ENCODE results near the gene NOP9. TPM values are rescaled to one million over a fixed set of nuclear protein-coding genes. Genes with fewer than 3 reads are reported as not detected.

NOP9 gene
- total RNA-seq, 1 donor from 2014 or later, result 23.5 TPM

DNA sequence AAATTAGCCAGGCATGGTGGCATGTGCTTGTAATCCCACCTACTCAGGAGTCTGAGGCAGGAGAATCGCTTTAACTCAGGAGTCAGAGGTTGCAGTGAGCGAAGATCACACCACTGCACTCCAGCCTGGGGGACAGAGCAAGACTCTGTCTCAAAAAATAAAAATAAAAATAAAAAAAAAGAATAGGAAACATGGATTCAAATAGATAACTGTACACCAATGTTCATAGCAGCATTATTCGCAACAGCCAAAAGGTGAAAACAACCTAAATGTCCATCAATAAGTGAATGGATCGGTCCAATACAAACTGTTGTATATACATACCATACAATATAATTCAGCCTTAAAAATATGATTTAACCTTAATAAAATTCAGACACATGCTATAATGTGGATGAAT lies 43.2 kb downstream of the NOP9 start:
- peaks cover 5% of the 10 kb centered on the region for H3K4me1 Mint-ChIP-seq (ENCODE audit: low read depth, unreplicated experiment)
- Histone ChIP-seq H3K4me2 (ENCODE audit: low read length) (no peak overlapping the region), H3K27me3 (ENCODE audit: insufficient read depth, low read length) (peaks cover 46% of the 10 kb centered on the region), H3K9ac (ENCODE audit: low read length) (no peak overlapping the region), H4K20me1 (ENCODE audit: insufficient read depth, low read length) (no peaks in the 10 kb centered on the region), H3K9me3 (ENCODE audit: insufficient read depth, low read depth, low read length) (no peaks in the 10 kb centered on the region), H2AFZ (ENCODE audit: low read depth, low read length) (no peak overlapping the region), H3K79me2 (ENCODE audit: insufficient read depth, low read length) (no peaks in the 10 kb centered on the region), H3K4me3 (ENCODE audit: insufficient read depth, low read depth, low read length) (no peak overlapping the region), H3K36me3 (ENCODE audit: insufficient read depth, low read length) (no peaks in the 10 kb centered on the region), H3K4me1 (ENCODE audit: insufficient read depth, low read length) (no peaks in the 10 kb centered on the region), H3K27ac (ENCODE audit: low read depth, low read length) (no peak overlapping the region)
- H3K27me3 Mint-ChIP-seq (ENCODE audit: low read depth, unreplicated experiment), result peaks cover 55% of the 10 kb centered on the region
- H3K4me3 Mint-ChIP-seq (ENCODE audit: unreplicated experiment), result no peak overlapping the region
- TF ChIP-seq, protein P1, sequence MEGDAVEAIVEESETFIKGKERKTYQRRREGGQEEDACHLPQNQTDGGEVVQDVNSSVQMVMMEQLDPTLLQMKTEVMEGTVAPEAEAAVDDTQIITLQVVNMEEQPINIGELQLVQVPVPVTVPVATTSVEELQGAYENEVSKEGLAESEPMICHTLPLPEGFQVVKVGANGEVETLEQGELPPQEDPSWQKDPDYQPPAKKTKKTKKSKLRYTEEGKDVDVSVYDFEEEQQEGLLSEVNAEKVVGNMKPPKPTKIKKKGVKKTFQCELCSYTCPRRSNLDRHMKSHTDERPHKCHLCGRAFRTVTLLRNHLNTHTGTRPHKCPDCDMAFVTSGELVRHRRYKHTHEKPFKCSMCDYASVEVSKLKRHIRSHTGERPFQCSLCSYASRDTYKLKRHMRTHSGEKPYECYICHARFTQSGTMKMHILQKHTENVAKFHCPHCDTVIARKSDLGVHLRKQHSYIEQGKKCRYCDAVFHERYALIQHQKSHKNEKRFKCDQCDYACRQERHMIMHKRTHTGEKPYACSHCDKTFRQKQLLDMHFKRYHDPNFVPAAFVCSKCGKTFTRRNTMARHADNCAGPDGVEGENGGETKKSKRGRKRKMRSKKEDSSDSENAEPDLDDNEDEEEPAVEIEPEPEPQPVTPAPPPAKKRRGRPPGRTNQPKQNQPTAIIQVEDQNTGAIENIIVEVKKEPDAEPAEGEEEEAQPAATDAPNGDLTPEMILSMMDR (IDR thresholded peaks at IDR 0.05; ENCODE audit: insufficient read depth, low read depth, low read length), result no peak
- TF ChIP-seq EZH2 (IDR thresholded peaks at IDR 0.05; ENCODE audit: insufficient read depth, low read length), result no peak
- FAIRE-seq (no peak), DNase-seq (ENCODE audit: low read depth) (no peak)
- H3K36me3 Mint-ChIP-seq (ENCODE audit: low read depth, unreplicated experiment), result peaks cover under 1% of the 10 kb centered on the region
- H3K27ac Mint-ChIP-seq (ENCODE audit: unreplicated experiment), result no peak overlapping the region
- peaks cover 3% of the 10 kb centered on the region for H3K9me3 Mint-ChIP-seq (ENCODE audit: unreplicated experiment)

DNA sequence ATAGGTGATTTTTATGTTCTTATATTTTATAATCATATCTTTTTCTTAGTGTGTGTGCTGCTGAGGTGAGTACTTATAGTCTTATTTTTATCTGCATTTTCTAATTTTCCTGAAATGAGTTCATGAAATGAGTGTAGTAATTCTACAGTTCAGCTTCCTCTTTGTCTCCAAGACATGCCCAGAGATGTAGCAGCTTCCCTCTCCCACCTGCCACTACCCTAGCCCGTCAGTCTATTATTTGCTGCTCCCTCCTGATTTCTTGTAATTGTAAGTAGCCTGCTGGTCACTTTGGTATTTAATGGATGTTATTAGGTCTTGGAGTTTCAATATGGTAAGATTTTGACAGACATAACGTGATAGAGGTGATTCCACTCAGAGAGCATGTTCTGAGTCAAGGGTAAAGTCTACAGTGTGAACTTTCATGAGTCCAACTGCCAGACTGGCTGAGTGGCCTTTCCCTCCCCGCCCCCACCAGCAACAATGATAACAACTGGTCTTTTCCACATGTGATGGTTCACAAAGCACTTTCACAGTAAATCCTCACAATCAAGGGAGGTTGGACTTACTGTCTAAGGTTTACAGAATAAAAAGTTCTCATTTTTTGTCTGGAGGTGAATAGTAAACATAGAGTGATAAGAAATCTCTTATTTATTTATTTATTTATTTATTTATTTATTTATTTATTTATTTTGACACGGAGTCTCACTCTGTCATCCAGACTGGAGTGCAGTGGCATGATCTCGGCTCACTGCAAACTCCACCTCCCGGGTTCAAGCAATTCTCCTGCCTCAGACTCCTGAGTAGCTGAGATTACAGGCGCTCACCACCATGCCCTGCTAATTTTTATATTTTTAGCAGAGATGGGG lies 44.4 kb downstream of the NOP9 start:
- H3K27me3 Mint-ChIP-seq (ENCODE audit: low read depth, unreplicated experiment), result peaks cover 49% of the 10 kb centered on the region

More for the DNA sequence above, 44.4 kb downstream of the NOP9 start:
- H3K27me3 ChIP-seq (ENCODE audit: insufficient read depth, low read length), result peaks cover 39% of the 10 kb centered on the region
- Mint-ChIP-seq H3K36me3 (ENCODE audit: low read depth, unreplicated experiment) (no peaks in the 10 kb centered on the region), H3K9me3 (ENCODE audit: unreplicated experiment) (peaks cover 3% of the 10 kb centered on the region), H3K27ac (ENCODE audit: unreplicated experiment) (no peak overlapping the region), H3K4me3 (ENCODE audit: unreplicated experiment) (no peak overlapping the region), H3K4me1 (ENCODE audit: low read depth, unreplicated experiment) (peaks cover 5% of the 10 kb centered on the region)
- DNase-seq (ENCODE audit: low read depth) (no peak), FAIRE-seq (no peak)
- no peak overlapping the region for H3K4me3 ChIP-seq (ENCODE audit: insufficient read depth, low read depth, low read length)
- H3K4me2 ChIP-seq (ENCODE audit: low read length), result no peak overlapping the region
- no peak overlapping the region for H3K9ac ChIP-seq (ENCODE audit: low read length)
- no peaks in the 10 kb centered on the region for H3K4me1 ChIP-seq (ENCODE audit: insufficient read depth, low read length)
- no peaks in the 10 kb centered on the region for H4K20me1 ChIP-seq (ENCODE audit: insufficient read depth, low read length)
- no peaks in the 10 kb centered on the region for H3K9me3 ChIP-seq (ENCODE audit: insufficient read depth, low read depth, low read length)
- no peaks in the 10 kb centered on the region for H3K79me2 ChIP-seq (ENCODE audit: insufficient read depth, low read length)
- no peak overlapping the region for H3K27ac ChIP-seq (ENCODE audit: low read depth, low read length)
- no peaks in the 10 kb centered on the region for H3K36me3 ChIP-seq (ENCODE audit: insufficient read depth, low read length)
- no peak for TF ChIP-seq EZH2 (IDR thresholded peaks at IDR 0.05; ENCODE audit: insufficient read depth, low read length)
- TF ChIP-seq, protein P1 (IDR thresholded peaks at IDR 0.05; ENCODE audit: insufficient read depth, low read depth, low read length), result no peak
- H2AFZ ChIP-seq (ENCODE audit: low read depth, low read length), result no peak overlapping the region

Data from astrocyte (in vitro differentiated cells and primary cell).